D341Med (cell line): Measurements from ENCODE around the gene SYF2.
"Not testable (repeated sequence)": the region's sequence is repeated elsewhere in the genome, so short reads cannot be mapped to it uniquely, and the experiment has no call there.

ENCODE experiments used
- DNase-seq: peaks from one replicate; pipeline ENCODE4 v3.0.0; 2012; ENCODE audit warnings: low spot score

SYF2 gene

DNA sequence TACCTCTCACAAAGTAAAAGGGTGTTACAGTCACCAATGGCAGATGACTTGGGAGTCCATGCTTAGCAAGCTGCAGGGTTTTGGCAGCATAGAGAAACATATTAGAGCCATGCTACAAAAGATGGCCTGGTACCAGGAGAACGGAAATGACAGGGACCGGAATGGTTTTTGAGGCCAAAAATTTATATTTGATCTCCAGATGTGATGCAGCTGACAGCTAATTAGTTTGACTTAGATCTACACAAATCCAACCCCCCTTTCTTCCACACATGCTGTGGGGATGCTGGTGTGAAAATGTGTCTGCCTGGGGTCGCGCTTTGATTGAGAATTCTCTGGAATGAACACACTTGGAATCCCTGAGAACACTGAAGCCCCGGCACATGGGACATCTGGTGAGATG is 26.5 kb downstream of the SYF2 start:
- DNase-seq, result no peak

DNA sequence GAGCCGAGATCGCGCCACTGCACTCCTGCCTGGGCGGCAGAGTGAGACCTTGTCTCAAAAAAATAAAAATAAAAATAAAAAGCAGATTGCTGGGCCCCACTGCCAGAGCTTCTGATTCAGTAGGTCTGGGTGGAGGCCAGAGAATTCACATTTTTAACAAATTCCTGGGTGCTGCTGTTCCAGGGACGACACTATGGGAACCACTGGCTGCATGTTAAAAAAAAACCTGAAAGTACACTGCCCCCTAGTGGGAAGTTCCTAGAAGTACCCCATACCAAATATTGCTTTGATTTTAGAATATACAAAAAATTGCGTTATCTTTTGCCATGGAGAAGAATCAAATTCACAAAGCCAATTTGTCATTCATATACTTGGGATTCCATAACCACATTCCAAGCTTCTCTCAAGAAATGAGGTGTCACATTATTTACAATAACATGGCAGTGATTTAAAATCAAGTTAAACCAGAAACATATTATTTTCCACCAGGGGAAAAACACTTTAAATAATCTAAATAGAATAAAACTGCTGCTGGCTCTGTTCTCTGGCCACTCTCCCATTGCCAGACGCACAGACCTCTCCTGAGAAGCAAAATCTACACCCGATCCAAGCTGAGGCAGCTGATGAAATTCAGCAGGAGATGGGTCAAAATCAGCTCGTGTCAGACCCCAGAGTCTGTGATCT is 27.4 kb downstream of the SYF2 start:
- DNase-seq, result peak; percentile 64

DNA sequence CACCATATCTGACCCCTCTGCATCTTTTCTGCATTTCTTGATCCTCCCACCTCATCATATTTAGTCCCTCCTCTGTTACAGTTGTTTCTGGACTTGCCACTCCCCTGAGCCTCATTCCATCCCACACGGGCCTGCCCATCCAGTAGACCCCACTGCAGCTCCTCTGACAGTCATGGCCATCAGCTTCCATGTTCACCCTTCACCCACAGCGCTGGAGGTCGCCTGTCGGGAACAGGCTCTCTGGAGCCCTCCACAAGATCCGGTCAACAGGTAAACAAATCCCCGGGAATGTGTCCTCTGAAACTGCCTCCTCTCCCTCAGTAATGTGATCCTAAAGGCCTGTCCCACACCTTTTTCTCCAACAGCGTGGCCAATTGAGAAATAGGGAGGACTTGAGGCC is 31.3 kb downstream of the SYF2 start:
- DNase-seq, result no peak

DNA sequence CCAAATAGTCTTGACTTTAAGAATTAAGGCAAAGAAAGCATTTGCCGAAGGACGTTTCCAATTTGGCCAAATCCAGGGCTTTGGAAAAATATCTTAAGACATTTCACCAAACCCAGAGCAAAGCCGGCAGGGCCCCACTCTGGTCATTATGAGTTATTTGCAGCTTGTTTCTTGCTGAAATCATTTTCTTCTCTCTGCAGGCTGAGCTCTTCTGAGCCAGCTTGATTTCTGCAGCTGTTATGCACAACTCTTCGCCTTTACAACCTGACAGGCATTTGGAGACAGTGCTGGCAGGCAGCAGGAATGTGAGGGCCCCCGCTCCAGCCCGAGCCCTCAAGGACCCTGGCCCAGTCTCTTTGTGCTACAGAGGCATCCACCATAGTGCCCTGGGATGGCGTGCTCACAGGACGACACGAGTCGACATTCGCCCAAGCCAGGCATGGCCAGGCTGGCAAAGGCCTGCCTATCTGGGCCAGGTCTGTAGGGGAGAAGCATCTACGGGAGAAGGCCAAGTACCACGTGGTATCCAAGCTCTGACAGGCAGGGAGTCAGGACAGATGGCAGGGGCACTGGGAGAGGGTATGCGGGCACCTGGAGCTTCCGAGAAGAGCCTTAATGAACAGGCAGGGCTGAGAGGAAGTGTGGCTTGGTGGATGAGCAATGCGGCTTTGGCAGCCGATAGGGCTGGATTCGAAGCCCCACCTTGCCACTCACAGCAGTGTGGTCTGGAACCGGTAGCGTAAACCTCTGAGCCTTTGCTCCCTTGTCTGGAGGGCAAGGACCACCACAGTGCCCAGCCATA is 32.3 kb downstream of the SYF2 start:
- DNase-seq, result no peak

DNA sequence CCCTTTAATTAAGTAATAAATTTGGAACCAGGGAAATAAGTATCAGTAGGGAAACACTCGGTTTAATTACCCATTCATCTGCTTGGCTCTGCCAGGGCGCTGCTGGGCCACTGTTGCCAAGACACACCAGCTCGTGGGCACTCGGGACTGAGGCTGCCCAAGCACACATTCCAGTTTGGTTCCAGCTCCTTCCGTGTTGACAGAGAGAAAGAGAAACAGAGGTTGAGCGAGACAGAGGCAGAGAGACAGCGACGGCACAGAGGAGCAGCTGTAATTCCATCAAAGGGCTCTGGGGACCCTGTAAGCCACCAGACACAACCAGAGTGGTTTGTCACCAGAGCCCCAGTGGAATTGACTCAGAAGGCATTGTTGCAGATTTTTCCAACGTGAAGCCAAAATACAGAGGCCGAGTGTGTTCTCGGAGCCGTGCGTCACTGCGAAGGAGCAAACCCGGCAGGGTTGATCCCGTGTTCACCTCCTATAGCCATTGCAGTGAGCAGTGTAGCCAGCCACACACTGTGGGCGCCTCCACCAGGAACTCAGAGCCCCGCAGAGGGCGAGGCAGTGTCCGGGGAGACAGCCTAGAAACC is 33.5 kb downstream of the SYF2 start:
- peak; percentile 69 for DNase-seq

DNA sequence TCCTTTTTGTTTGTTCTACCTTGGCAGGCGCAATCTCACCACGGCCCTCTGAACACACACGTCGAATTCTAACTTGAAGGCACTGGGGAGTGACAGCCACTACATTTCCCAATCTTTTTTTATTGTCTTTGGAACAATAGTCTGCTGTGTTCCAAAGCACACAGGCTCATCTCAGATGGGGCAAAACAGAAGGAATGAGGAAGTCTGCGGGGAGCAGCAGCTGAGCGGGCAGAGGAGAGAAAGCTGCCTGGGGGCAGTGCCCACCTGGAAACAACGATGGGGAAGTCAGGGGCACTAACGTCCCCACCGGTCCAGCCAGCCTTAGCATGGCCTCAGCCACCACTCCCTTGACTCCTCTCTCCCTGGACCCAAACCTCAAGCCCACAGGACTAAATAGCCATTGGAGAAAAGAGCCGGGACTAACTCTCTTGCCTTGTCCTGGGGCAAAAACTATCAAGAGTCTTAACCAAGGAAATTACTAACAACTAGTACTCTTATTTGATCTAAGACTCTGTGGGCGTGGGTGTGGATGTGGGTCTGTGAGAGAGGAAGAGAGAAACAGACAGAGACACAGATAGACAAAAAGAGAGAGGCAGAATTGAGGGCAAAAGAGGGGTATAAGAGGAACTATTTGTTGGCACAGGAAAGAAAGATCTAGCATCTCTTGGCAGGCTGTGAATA is 34.2 kb downstream of the SYF2 start:
- no peak for DNase-seq

DNA sequence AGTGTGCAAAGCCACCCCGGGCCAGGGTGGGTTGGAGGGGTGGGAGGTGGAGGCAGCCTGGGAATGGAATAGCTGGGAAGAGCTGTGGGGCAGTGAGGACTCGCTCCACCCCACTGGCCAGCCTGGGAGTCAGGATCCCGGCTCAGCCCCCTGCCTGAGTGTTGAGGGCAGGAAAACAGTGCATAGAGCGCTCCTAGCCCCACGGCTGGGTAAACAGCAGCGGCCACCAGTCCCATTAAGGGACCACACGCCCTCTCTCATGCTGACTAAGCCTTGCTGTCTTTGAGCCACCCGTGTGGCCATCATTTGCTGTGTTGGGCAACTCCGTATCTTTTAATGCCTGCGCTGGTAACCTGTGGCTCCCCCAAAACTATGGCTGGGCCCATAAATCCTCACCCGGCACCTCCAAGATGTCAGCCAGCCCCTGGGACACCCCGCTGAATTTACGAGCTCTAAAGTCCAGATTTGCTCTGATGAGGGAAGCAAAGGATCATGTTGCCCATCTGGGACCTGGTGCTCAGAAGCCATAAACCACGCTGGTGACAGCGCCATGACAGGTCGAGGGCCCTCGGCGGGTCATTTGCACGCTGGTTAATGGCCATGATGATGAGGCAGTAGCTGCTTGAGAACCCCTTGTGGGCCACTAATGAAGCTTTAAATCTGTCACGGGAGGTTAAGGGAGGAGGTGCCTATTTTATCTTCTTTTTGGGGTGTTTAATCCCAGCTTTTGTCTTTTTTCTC is 34.9 kb downstream of the SYF2 start:
- DNase-seq, result no peak

DNA sequence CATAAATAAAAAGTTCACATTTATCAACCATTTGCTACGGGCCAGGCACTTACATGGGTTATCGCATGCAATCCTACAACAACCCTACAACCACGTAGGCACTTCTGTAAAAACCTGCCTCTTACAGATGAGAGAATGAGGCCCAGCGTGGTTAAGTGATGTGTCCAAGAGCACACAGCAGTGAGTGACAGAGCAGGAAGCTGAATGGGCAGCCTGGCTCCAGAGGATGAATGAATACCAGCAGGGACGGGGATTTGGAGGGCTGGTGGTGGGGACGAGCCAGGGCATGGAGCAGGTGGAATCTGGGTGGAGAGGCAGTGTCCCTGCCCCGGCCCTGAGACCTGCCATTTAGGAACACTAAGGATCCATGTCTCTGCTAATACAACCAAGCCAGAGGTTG is 35.5 kb downstream of the SYF2 start:
- DNase-seq, result no peak

DNA sequence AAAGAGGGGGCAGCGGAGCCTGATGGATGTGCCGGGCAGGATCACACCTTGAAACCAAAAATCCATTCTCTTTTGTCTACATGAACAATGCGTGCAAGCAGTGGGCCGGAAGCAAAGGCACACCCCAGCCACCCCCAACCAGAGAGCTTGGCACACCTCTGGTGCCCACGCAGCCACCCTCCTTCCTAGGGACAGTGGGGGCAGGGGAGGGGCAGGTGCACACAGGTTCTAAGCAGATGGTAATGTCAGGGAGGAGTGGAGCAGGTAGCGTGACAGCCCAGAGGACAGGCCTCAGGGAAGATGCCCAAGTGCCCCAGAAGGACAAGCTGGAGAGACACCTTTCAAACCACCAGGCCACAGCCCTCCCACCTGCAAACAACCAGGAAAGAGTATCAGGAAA is 36.5 kb downstream of the SYF2 start:
- no peak for DNase-seq

DNA sequence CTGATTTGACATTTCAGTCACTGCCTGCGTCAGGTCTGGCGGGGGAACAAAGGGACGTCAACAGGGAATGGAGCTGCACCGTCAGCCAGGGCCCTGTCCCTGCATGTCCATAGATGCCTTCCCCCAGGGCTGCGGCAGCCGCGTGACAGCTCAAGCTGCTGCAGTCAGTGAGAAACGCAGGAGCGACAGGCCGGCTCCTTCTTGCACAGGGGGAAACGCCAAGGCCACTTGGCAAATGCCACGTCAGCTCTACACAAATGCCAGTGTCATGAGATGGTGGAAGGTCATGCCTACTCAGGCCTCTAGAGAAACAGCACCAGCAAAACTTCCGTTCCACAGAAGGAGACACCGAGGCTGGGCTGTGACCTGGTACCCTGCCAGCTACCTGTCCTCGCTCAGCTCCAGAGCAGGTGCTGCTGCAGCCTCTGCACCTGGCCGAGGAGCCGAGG is 37.7 kb downstream of the SYF2 start:
- no peak for DNase-seq

DNA sequence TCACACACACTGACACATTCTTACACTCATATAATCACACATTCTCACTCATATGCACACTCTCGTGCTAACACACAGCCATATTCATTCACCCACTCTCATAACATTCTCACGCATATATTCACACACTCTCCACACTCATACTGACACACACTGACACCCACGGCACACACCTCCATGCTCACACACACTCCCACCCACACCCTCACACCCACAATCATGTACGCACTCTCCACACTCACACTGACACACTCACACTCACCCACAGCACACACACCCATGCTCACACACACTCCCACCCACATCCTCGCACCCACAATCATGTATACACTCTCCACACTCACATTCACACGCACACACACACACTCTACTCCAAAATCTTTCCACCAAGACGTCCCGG is 38.2 kb downstream of the SYF2 start:
- DNase-seq, result no peak

DNA sequence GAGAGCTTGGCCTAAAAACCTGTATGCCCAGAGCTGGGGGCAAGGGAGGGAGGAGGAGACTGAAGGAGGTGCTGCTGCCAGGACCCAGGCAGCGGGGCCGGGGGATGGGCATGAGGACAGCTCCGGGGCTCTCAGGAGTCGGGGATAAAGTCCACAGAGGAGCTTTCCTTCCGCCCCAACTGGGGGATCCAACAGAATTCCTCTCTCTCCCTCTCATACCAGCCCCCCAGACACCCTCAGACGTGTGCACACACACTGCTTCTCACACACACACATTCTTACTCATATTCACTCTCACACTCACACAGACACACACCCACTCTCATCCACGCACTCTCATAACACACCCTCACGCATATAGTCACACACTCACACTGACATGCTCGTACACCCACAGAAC is 39.1 kb downstream of the SYF2 start:
- DNase-seq, result no peak

DNA sequence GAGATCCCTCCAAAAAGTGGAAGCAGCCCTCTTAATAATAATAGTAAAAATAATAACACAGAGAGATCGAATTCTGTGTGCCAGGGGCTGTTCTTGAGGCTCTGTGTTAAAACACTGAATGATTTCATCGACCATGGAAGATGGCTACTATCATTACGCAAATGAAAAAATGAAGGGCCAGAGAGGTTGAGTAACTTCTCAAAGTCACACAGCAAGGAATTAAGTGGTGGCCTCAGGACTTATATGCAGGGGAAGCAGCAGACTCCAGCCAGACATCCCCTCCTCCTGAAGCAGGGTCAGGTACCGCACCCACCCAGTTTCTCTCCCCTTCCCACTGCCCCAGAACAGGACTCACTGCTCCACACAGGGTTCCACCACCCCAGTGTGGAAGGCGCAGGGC is 40.1 kb downstream of the SYF2 start:
- no peak for DNase-seq

DNA sequence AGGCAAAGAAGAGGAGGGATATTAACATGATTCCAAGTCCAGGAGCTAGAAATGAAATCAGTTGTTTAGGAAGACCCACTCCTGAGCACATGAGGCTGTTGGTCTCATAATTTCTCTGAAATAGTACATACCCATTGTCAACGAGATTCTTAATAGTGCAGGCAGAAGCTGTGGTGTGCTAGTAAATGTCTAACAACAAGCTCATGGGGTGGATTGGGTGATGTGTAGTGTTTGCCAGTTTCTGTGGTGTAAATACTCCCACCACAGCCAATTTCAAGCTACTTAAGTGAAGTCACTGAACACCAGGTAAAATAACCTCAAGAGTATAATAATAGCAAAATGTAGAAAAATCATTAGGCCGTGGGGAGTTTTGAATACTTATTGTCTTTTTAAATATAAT is 42.0 kb downstream of the SYF2 start:
- no peak for DNase-seq

DNA sequence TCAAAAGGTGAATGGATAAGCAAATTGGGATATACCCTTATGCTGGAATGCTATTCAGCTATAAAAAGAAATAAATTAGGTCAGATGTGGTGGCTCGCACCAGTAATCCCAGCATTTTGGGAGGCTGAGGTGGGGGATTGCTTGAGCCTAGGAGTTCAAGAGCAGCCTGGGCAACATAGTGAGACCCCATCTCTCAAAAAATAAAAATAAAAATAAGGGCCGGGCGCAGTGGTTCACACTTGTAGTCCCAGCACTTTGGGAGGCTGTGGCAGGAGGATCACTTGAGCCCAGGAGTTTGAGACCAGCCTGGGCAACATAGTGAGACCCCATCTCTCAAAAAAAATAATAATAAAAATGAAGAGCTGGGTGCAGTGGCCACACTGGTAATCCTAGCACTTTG is 44.4 kb downstream of the SYF2 start:
- not testable (repeated sequence) for DNase-seq

DNA sequence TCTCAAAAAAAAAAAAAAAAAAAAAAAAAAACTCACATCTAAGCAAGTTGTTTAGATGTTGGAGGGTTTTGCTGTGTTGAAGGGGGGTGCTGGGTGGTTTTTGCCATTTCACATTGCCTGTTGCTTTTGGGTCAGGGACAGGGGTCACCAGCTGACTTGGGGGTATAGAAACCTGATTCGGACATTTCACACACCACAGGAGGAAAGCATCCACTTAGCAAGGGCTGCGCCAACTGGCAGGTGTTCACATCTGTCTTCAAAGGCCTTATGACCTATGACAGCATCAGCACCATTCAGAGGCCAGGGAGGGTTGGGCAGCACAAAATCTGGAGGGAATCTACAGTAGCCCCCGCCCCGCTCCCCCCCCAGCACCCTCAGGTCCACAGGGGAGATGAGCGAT is 45.2 kb downstream of the SYF2 start:
- no peak for DNase-seq

DNA sequence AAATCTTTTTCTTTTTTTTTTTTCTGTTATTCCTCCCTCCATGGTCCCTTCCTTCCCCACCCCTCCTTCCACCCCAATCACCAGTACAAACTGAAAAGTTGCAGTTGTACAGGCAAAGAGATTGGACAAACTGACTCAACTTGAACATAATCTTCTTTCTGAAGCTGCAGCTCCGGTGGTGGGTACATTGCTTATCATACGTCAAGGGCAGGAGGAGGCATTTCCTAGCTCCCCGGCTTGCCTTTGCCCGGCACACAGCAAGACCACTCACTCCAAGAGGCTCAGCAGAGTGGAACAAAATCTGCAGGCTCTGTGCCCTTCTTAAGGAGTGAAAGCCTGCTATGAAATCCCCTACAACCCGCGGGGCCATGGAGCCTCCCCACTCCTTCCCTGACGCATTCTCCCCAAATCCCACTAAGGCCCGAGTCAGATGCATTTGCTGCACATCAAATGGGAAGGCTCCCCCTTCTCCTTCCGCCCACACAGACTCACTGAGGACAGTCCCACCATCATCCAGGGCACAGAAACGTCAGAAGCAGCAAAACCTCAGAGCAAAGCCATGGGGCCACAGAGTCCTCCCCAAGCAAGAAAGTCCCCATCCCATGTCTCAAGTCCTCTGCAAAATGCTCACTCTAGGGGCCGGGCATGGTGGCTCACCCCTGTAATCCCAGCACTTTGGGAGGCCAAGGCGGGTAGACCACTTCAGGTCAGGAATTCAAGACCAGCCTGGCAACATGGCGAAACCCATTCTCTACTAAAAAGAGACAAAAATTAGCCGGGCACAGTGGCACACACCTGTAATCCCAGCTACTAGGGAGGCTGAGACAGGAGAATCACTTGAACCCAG is 45.9 kb downstream of the SYF2 start:
- DNase-seq, result no peak

DNA sequence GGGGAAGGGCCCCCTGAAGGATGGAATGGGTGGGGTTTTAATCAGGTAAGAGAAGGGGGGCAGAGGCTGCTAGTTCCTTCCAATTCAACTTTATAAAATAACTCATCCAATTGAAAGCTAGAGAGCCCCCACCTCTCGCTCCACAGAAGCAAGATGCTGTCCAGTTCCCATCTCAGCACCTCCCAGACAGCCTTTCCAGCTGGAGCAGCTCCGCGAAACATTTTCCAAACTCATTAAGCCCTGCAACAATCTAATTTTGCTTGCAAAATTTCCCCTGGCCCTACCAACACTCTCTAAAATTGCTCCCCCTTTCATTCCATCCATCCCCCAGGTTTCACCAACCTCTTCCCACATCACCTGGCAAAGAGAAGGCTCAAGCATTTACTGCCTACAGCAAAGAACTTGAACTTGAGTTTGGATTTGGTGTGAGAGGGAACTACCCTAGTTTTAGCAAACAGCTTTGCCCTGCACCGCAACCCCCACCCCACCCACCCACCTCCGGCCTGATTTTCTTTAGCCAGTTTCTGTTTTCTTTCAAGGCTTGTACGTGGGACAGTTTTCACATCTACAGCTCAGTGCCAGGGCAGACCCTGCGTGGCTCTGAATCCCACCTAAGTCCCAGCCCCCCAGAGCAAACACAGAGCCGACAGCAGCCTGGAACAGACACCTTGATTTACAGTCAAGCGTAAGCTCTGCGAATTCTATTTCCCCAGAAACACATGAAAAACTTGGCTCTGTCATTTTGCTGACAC is 46.7 kb downstream of the SYF2 start:
- DNase-seq, result no peak

DNA sequence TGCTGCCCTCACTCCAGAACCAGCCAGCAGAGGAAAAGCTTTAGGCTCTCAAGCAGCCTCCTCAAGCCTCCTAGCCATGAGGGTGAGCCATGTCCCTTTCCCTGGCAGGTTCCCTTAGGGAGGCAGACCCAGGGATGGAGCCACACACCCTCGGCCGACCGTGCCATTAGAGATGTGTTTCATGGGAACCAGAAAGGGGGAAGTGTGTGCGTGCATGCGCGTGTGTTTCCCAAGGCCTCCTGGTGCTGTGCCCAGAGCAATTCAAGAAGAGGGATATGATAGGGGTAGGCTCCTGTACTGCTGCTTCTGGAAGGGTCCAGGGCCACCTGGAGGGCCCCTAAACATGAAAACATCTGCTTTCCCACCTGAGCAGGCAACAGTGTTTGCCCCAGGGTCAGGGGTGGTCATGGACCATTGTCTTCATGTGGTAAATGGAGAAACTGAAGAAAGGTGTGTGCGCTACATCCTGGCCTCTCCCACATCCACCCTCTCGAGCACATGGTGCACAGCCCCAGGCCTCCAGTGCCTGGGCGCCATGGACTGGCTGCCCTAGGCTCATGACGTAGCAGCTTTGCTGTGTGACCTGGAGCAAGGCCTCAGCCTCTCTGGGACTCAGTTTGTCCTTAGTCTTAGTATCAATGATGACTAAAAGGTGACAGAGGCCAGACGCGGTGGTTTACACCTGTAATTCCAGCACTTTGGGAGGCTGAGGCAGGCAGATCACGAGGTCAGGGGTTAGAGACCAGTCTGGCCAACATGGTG is 48.1 kb downstream of the SYF2 start:
- DNase-seq, result no peak
